ENCODE measurements around the gene STOML1.

STOML1 gene

GRCh38 chr15:74019734-74020133 is 27.6 kb upstream of the STOML1 start:
- DNase-seq: no peak

- no peak for DNase-seq
Observed at GRCh38 chr15:74013374-74013894, 21.3 kb upstream of the STOML1 start.

GRCh38 chr15:74011610-74012009 is 19.5 kb upstream of the STOML1 start:
- DNase-seq: no peak

- no peak for DNase-seq
Observed at GRCh38 chr15:74010929-74011540, 18.9 kb upstream of the STOML1 start.

GRCh38 chr15:74008901-74009300 is 16.8 kb upstream of the STOML1 start:
- no peak for DNase-seq

GRCh38 chr15:74007820-74008371 is 15.8 kb upstream of the STOML1 start:
- no peak for DNase-seq

GRCh38 chr15:74006774-74007639 is 14.9 kb upstream of the STOML1 start:
- DNase-seq: no peak

- no peak for DNase-seq
Observed at GRCh38 chr15:73997986-73998385, 5.9 kb upstream of the STOML1 start.

- DNase-seq: no peak
Observed at GRCh38 chr15:73996939-73997338, 4.8 kb upstream of the STOML1 start.

GRCh38 chr15:73996267-73996666 is 4.2 kb upstream of the STOML1 start:
- DNase-seq: no peak

- DNase-seq: no peak
Observed at GRCh38 chr15:73994912-73995622, 3.0 kb upstream of the STOML1 start.

- peak; percentile 95 for DNase-seq
Observed at GRCh38 chr15:73994413-73994883, 2.4 kb upstream of the STOML1 start, which contains the start of gene PML. Gene PML, plus strand, starts transcription at chr15:73994716. Its CDS starts 97 bp downstream, at chr15:73994813.

- no peak for DNase-seq
Observed at GRCh38 chr15:73993211-73993994, 1.3 kb upstream of the STOML1 start.

- DNase-seq: no peak
Observed at GRCh38 chr15:73992594-73992898, 451 bp upstream of the STOML1 start.

- no peak for DNase-seq
Observed at GRCh38 chr15:73991260-73991659, 835 bp downstream of the STOML1 start.

GRCh38 chr15:73990250-73991005 is 1.7 kb downstream of the STOML1 start:
- DNase-seq: no peak

GRCh38 chr15:73989001-73989798 is 2.9 kb downstream of the STOML1 start:
- peak; percentile 60 for DNase-seq

- DNase-seq: no peak
Observed at GRCh38 chr15:73988445-73988969, 3.6 kb downstream of the STOML1 start.

- no peak for DNase-seq
Observed at GRCh38 chr15:73987681-73988444, 4.2 kb downstream of the STOML1 start.

GRCh38 chr15:73987250-73987649 is 4.8 kb downstream of the STOML1 start:
- DNase-seq: no peak

Measured in amniotic stem cell (primary cell).